Measurements from ENCODE around the gene ATXN2L.

Gene ATXN2L

DNA sequence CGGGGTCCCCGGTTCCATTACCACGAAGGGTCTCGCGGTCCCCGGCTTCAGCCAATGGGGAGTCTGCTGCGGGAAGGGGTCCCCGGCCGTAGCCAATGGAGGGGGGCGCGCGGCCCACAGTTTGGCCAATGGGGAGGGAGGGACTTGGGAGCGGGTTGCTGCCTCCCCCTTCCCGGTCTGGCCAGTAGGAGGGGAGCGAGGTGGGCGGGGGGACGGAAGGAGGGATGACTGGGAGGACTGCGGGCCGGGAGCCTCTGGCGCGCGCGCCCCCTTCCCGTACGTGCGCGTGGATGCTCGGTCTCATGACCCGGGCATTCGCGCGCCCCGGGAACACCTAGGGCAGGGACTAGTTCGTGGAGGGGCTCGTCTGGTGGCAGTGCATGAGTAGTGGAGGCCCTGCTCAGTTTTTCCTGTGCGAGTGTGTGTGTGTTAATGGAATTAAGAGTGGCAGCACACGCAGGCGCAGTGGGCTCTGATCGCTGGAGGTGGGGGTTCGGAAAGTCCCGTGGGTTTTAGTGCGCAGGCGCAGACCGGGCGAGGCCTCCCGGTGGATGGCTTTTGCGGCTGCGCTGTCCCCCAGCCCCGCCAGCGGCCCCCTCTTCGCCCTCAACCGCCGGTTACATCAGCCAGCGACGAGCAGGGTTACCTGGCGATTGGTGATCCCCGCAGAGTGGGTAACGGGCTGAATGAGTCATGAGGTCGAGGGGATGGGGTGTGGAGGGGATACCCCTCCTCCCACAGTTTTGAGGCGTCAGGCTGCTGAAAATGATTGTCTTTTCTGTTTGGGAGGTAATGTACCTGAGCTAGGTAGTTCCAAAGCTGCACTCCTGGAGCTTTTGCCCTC is 1.3 kb downstream of the ATXN2L start:
- TF ChIP-seq, protein P1, sequence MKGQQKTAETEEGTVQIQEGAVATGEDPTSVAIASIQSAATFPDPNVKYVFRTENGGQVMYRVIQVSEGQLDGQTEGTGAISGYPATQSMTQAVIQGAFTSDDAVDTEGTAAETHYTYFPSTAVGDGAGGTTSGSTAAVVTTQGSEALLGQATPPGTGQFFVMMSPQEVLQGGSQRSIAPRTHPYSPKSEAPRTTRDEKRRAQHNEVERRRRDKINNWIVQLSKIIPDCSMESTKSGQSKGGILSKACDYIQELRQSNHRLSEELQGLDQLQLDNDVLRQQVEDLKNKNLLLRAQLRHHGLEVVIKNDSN (IDR thresholded peaks at IDR 0.05): peak; percentile 54
- TF ChIP-seq YY1 (IDR thresholded peaks at IDR 0.05; ENCODE audit: low read depth) (no peak; the same call in none of the 2 replicates), RAD21 (IDR thresholded peaks at IDR 0.05; ENCODE audit: low read depth) (no peak), NFIC (IDR thresholded peaks at IDR 0.05) (no peak), CREB1 (IDR thresholded peaks at IDR 0.05; ENCODE audit: low read depth) (no peak), FOXM1 (IDR thresholded peaks at IDR 0.05; ENCODE audit: borderline replicate concordance, low read depth) (no peak), TEAD4 (IDR thresholded peaks at IDR 0.05) (no peak), CEBPB (IDR thresholded peaks at IDR 0.05) (no peak), TAF1 (IDR thresholded peaks at IDR 0.05; ENCODE audit: low read depth) (peak; percentile 56), EGR1 (IDR thresholded peaks at IDR 0.05) (no peak), EP300 (IDR thresholded peaks at IDR 0.05; ENCODE audit: borderline replicate concordance) (no peak), TCF12 (IDR thresholded peaks at IDR 0.05; ENCODE audit: low read depth) (no peak), ZBTB7A (IDR thresholded peaks at IDR 0.05; ENCODE audit: low read depth) (peak; percentile 94)
- TF ChIP-seq, protein P2, sequence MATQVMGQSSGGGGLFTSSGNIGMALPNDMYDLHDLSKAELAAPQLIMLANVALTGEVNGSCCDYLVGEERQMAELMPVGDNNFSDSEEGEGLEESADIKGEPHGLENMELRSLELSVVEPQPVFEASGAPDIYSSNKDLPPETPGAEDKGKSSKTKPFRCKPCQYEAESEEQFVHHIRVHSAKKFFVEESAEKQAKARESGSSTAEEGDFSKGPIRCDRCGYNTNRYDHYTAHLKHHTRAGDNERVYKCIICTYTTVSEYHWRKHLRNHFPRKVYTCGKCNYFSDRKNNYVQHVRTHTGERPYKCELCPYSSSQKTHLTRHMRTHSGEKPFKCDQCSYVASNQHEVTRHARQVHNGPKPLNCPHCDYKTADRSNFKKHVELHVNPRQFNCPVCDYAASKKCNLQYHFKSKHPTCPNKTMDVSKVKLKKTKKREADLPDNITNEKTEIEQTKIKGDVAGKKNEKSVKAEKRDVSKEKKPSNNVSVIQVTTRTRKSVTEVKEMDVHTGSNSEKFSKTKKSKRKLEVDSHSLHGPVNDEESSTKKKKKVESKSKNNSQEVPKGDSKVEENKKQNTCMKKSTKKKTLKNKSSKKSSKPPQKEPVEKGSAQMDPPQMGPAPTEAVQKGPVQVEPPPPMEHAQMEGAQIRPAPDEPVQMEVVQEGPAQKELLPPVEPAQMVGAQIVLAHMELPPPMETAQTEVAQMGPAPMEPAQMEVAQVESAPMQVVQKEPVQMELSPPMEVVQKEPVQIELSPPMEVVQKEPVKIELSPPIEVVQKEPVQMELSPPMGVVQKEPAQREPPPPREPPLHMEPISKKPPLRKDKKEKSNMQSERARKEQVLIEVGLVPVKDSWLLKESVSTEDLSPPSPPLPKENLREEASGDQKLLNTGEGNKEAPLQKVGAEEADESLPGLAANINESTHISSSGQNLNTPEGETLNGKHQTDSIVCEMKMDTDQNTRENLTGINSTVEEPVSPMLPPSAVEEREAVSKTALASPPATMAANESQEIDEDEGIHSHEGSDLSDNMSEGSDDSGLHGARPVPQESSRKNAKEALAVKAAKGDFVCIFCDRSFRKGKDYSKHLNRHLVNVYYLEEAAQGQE (IDR thresholded peaks at IDR 0.05; ENCODE audit: low read depth): no peak
- TF ChIP-seq, protein P3, sequence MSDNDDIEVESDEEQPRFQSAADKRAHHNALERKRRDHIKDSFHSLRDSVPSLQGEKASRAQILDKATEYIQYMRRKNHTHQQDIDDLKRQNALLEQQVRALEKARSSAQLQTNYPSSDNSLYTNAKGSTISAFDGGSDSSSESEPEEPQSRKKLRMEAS (IDR thresholded peaks at IDR 0.05): 0 out of 2 replicates have a peak, but pooled peaks have one; percentile 59

DNA sequence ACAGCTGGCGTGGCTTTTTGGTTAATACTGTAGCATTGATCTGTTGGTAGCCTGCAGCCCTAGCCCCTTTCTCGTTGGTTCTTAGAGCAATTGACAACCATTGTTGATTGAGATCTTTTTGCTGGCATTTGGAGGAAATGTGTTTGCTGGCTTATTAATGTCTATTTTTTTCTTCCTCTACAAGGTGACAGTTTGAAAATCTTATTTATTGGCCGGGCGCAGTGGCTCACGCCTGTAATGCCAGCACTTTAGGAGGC is 1.8 kb downstream of the ATXN2L start:
- TF ChIP-seq EGR1 (IDR thresholded peaks at IDR 0.05): no peak
- TF ChIP-seq EP300 (IDR thresholded peaks at IDR 0.05; ENCODE audit: borderline replicate concordance): no peak
- TF ChIP-seq TCF12 (IDR thresholded peaks at IDR 0.05; ENCODE audit: low read depth): no peak
- TF ChIP-seq CREB1 (IDR thresholded peaks at IDR 0.05; ENCODE audit: low read depth): no peak
- TF ChIP-seq ZBTB7A (IDR thresholded peaks at IDR 0.05; ENCODE audit: low read depth): no peak
- no peak for TF ChIP-seq TEAD4 (IDR thresholded peaks at IDR 0.05)
- TF ChIP-seq, protein P3 (IDR thresholded peaks at IDR 0.05): no peak
- no peak for TF ChIP-seq RAD21 (IDR thresholded peaks at IDR 0.05; ENCODE audit: low read depth)
- no peak for TF ChIP-seq YY1 (IDR thresholded peaks at IDR 0.05; ENCODE audit: low read depth)
- TF ChIP-seq NFIC (IDR thresholded peaks at IDR 0.05): no peak
- TF ChIP-seq, protein P1 (IDR thresholded peaks at IDR 0.05): no peak
- TF ChIP-seq, protein P2 (IDR thresholded peaks at IDR 0.05; ENCODE audit: low read depth): no peak
- no peak for TF ChIP-seq TAF1 (IDR thresholded peaks at IDR 0.05; ENCODE audit: low read depth)
- TF ChIP-seq FOXM1 (IDR thresholded peaks at IDR 0.05; ENCODE audit: borderline replicate concordance, low read depth): no peak
- TF ChIP-seq CEBPB (IDR thresholded peaks at IDR 0.05): no peak

DNA sequence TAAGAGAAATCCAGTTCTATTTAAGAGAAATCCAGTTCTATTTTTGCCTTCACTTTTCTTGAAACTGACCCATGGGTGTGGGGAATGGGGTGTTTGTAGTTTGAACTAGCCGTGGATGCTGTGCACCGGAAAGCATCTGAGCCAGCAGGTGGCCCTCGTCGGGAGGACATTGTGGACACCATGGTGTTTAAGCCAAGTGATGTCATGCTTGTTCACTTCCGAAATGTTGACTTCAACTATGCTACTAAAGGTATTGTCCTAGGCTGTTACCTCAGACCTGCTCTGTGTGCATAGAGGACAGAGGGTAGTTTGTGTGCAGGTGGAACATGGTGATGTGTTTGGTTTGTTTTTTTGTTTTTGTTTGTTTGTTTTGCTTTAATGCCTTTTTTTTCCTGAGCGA is 3.3 kb downstream of the ATXN2L start:
- TF ChIP-seq TCF12 (IDR thresholded peaks at IDR 0.05; ENCODE audit: low read depth): no peak
- no peak for TF ChIP-seq NFIC (IDR thresholded peaks at IDR 0.05)
- no peak for TF ChIP-seq EP300 (IDR thresholded peaks at IDR 0.05; ENCODE audit: borderline replicate concordance)
- TF ChIP-seq TAF1 (IDR thresholded peaks at IDR 0.05; ENCODE audit: low read depth): no peak
- TF ChIP-seq ZBTB7A (IDR thresholded peaks at IDR 0.05; ENCODE audit: low read depth): no peak
- TF ChIP-seq CEBPB (IDR thresholded peaks at IDR 0.05): no peak
- TF ChIP-seq, protein P1 (IDR thresholded peaks at IDR 0.05): no peak
- no peak for TF ChIP-seq FOXM1 (IDR thresholded peaks at IDR 0.05; ENCODE audit: borderline replicate concordance, low read depth)
- no peak for TF ChIP-seq CREB1 (IDR thresholded peaks at IDR 0.05; ENCODE audit: low read depth)
- TF ChIP-seq, protein P2 (IDR thresholded peaks at IDR 0.05; ENCODE audit: low read depth): no peak
- no peak for TF ChIP-seq EGR1 (IDR thresholded peaks at IDR 0.05)
- no peak for TF ChIP-seq RAD21 (IDR thresholded peaks at IDR 0.05; ENCODE audit: low read depth)
- TF ChIP-seq TEAD4 (IDR thresholded peaks at IDR 0.05): no peak
- TF ChIP-seq, protein P3 (IDR thresholded peaks at IDR 0.05): no peak
